PC-3 (cell line): ENCODE measurements around the gene PDZRN4. TPM values are rescaled to one million over a fixed set of nuclear protein-coding genes. Genes with fewer than 3 reads are reported as not detected.
"Not testable (repeated sequence)": the region's sequence is repeated elsewhere in the genome, so short reads cannot be mapped to it uniquely, and the experiment has no call there.

Experiments
- ATAC-seq: fragments of 200-7000 bp; cut with Tn5 transposase; 2 replicates; pipeline ENCODE4 v1.9.1; 2020; ENCODE audit warnings: mild to moderate bottlenecking, moderate library complexity
- BruUV-seq: library from RNA; stranded (reverse); fragments of 400-500 nt; replicated peaks from 2 replicates; lab custom pipeline; 2021; lab: Mats Ljungman, UMichigan
- CTCF ChIA-PET: fragments of 300-600 bp; sonication (Branson Sonifier 250); formaldehyde crosslinking; loops from one replicate; lab custom pipeline; 2022; ENCODE audit warnings: antibody characterized with exemption; lab: Charles Lee
- POLR2A ChIA-PET: fragments of 300-600 bp; sonication (Branson Sonifier 250); formaldehyde crosslinking; loops from one replicate; lab custom pipeline; 2022; ENCODE audit warnings: antibody characterized with exemption; ENCODE audit not compliant: unreplicated experiment; lab: Charles Lee
- DNase-seq: peaks from one replicate; pipeline ENCODE4 v3.0.0-alpha.2; 2015
- H2AFZ ChIP-seq: fragments of 300-600 bp; sonication (generic); 2 replicates; pipeline ENCODE4 v1.6.0; 2016; ENCODE audit warnings: antibody characterized with exemption, low read length
- H3F3A ChIP-seq: fragments of 300-600 bp; sonication (generic); one replicate; pipeline ENCODE4 v1.6.0; 2017; ENCODE audit warnings: antibody characterized with exemption, low read length, control low read depth, mild to moderate bottlenecking; ENCODE audit not compliant: unreplicated experiment
- H3K27ac ChIP-seq: fragments of 300-600 bp; sonication (generic); 2 replicates; pipeline ENCODE4 v1.5.1; 2016; ENCODE audit warnings: mild to moderate bottlenecking, low read length
- H3K27me3 ChIP-seq: fragments of 300-600 bp; sonication (generic); 2 replicates; pipeline ENCODE4 v1.6.1; 2016; ENCODE audit warnings: low read length, mixed read lengths
- H3K36me3 ChIP-seq: fragments of 300-600 bp; sonication (generic); 2 replicates; pipeline ENCODE4 v1.6.1; 2016; ENCODE audit warnings: low read depth, mixed run types, low read length, mixed read lengths
- H3K4me1 ChIP-seq: fragments of 300-600 bp; sonication (generic); 2 replicates; pipeline ENCODE4 v1.5.1; 2016; ENCODE audit warnings: low read length; ENCODE audit not compliant: insufficient read depth
- H3K4me2 ChIP-seq: fragments of 300-600 bp; sonication (generic); 2 replicates; pipeline ENCODE4 v1.6.0; 2016; ENCODE audit warnings: low read length
- H3K4me3 ChIP-seq: fragments of 300-600 bp; sonication (generic); 2 replicates; pipeline ENCODE4 v1.5.1; 2016; ENCODE audit warnings: mild to moderate bottlenecking, low read length, mixed read lengths
- H3K79me2 ChIP-seq: fragments of 300-600 bp; sonication (generic); 2 replicates; pipeline ENCODE4 v1.6.1; 2017; ENCODE audit warnings: low read length, mixed read lengths
- H3K9ac ChIP-seq: fragments of 300-600 bp; sonication (generic); 2 replicates; pipeline ENCODE4 v1.6.0; 2016; ENCODE audit warnings: mild to moderate bottlenecking, low read length
- H3K9me2 ChIP-seq: fragments of 300-600 bp; sonication (generic); replicated peaks from 2 replicates; pipeline ENCODE4 v1.6.1; 2016; ENCODE audit warnings: mixed run types, low read length, mixed read lengths
- H3K9me3 ChIP-seq: fragments of 300-600 bp; sonication (generic); 2 replicates; pipeline ENCODE4 v1.6.1; 2016; ENCODE audit warnings: low read length, mixed read lengths
- H4K20me1 ChIP-seq: fragments of 300-600 bp; sonication (generic); 2 replicates; pipeline ENCODE4 v1.6.1; 2016; ENCODE audit warnings: low read length, mixed read lengths
- EZH2 ChIP-seq: fragments of 300-600 bp; sonication (generic); IDR thresholded peaks from one replicate; pipeline ENCODE4 v1.6.1; 2017; ENCODE audit warnings: antibody characterized with exemption, mild to moderate bottlenecking, low read length; ENCODE audit not compliant: unreplicated experiment
- intact Hi-C: fragments of 100-400 bp; cut with micrococcal nuclease; formaldehyde crosslinking; loops from 2 replicates; pipeline ENCODE4 v1.9.0; 2023
- total RNA-seq: library from RNA; depleted of rRNA; stranded (reverse); fragments of >200 nt; gene quantifications from 2 replicates; pipeline ENCODE4 v1.2.3, GENCODE V29; 2014
- TF ChIP-seq, protein P1 (sequence below): fragments of 300-600 bp; sonication (generic); conservative IDR thresholded peaks from 2 replicates; pipeline ENCODE4 v1.5.1; 2017; ENCODE audit warnings: antibody characterized with exemption, low read depth, mild to moderate bottlenecking, low read length

PDZRN4 gene
- total RNA-seq, 1 experiment from 2014 or later, result not detected

DNA sequence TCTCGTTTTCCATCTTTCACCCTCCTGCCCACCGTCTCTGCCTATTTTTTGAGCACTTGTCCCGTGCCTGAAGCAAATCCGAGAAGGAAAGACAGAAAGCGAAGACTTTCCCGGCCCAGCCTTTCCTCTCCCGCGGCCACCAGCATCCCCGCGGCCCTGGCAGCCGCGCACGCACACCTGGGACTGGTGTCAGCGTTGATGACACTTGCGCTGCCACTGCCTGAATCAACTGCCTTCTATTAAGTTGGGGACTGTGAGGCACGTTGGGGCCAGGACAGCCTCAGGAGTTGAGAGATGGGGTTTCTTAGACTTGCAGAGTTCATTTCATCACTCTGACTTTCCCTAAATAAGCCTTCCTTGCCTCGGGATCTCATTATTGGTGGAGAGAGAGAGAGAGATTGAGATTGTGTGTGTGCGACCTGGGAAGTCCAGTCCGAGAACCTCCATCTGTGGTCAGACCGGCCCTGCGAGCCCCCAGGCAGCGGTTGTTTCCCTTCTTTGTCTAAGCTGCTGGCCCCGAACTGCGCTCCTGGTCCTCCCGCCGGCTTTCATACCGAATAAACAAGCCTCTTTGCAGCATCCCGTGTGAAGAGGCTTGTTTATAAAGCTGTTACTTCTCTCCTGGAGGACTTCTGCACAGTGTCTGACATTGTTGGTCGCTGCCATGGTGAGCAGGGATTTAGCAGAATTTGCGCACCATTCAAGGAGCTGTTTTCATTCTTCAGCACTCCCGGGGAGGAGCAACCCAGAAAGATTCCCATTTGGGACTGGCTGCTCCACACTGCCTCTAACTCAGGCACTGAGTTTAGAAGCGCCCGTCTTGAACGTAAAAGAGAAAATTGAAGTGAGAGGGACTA, 1.5 kb downstream of the PDZRN4 start:
- no peaks in the 10 kb centered on the region for H4K20me1 ChIP-seq
- BruUV-seq, result no TSS peak
- DNase-seq (no peak), ATAC-seq (no peak)
- intact Hi-C loops, result loop anchor here (5.0 kb wide), 1 partner anchor 833 kb away; no protein-coding TSS in a partner anchor
- H3K79me2 ChIP-seq, result no peaks in the 10 kb centered on the region
- H3K27me3 ChIP-seq, result peaks cover 54% of the 10 kb centered on the region
- H3K9ac ChIP-seq, result no peak overlapping the region
- no peaks in the 10 kb centered on the region for H3K4me1 ChIP-seq
- POLR2A ChIA-PET, result no interaction called here
- H2AFZ ChIP-seq, result 0 out of 2 replicates have a peak overlapping the region, but pooled peaks have one; percentile 15
- TF ChIP-seq, protein P1, sequence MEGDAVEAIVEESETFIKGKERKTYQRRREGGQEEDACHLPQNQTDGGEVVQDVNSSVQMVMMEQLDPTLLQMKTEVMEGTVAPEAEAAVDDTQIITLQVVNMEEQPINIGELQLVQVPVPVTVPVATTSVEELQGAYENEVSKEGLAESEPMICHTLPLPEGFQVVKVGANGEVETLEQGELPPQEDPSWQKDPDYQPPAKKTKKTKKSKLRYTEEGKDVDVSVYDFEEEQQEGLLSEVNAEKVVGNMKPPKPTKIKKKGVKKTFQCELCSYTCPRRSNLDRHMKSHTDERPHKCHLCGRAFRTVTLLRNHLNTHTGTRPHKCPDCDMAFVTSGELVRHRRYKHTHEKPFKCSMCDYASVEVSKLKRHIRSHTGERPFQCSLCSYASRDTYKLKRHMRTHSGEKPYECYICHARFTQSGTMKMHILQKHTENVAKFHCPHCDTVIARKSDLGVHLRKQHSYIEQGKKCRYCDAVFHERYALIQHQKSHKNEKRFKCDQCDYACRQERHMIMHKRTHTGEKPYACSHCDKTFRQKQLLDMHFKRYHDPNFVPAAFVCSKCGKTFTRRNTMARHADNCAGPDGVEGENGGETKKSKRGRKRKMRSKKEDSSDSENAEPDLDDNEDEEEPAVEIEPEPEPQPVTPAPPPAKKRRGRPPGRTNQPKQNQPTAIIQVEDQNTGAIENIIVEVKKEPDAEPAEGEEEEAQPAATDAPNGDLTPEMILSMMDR, result no peak
- peak; percentile 67 for TF ChIP-seq EZH2
- no peak overlapping the region for H3K4me2 ChIP-seq
- H3K4me3 ChIP-seq, result no peak overlapping the region
- H3K27ac ChIP-seq, result no peak overlapping the region
- no peaks in the 10 kb centered on the region for H3K9me3 ChIP-seq
- H3F3A ChIP-seq, result no peaks in the 10 kb centered on the region
- H3K36me3 ChIP-seq, result no peaks in the 10 kb centered on the region
- no peaks in the 10 kb centered on the region for H3K9me2 ChIP-seq
- CTCF ChIA-PET, result no interaction called here

DNA sequence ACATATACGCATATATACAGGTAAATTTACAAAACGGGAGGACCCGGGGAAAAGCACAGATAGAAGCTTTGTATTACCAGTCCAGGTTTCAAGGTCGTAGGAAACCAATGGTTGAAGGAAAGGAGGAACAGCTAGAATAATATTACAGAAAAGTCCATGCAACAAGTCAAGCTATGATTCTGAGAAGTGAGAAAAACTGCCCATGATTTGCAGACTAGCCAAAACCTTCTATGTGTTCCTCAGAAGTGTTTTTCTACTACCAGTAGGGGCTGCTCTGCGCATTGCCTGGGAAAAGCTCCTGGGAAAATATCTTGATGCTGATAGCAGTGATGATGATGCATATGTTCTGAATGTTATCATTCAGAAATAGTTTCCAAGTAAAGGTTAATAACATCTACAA, 2.2 kb downstream of the PDZRN4 start:
- DNase-seq (peak; percentile 44), ATAC-seq (0 out of 2 replicates have a peak, but pooled peaks have one; percentile 53)
- intact Hi-C loops, result loop anchor here (5.0 kb wide), 1 partner anchor 832 kb away; no protein-coding TSS in a partner anchor
- Histone ChIP-seq H3F3A (no peaks in the 10 kb centered on the region), H3K27ac (no peak overlapping the region), H4K20me1 (no peaks in the 10 kb centered on the region), H3K9ac (no peak overlapping the region), H3K79me2 (no peaks in the 10 kb centered on the region), H3K4me2 (no peak overlapping the region), H3K4me3 (no peak overlapping the region), H3K9me3 (no peaks in the 10 kb centered on the region), H3K4me1 (no peaks in the 10 kb centered on the region), H3K36me3 (no peaks in the 10 kb centered on the region), H3K27me3 (peaks cover 59% of the 10 kb centered on the region), H2AFZ (no peak overlapping the region), H3K9me2 (no peaks in the 10 kb centered on the region)
- ChIA-PET POLR2A (no interaction called here), CTCF (no interaction called here)
- TF ChIP-seq, protein P1, result peak; percentile 59
- TF ChIP-seq EZH2, result no peak
- BruUV-seq, result no TSS peak

DNA sequence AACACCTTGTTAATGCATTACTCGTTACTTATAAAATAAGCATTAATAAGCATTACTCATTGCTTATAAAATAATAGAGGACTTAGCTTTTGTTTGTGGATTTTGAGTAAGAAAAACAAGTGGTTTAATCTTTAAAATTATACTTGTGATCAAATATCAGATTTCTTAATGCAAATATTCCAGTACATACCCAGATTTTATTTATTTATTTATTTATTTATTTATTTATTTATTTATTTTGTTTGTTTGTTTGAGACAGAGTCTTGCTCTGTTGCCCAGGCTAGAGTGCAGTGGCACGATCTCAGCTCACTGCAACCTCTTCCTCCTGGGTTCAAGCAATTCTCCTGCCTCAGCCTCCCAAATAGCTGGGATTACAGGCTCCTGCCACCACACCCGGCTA, 3.4 kb downstream of the PDZRN4 start:
- H3K4me1 ChIP-seq, H4K20me1 ChIP-seq, H3K36me3 ChIP-seq, H3K9me3 ChIP-seq, POLR2A ChIA-PET, H3F3A ChIP-seq, DNase-seq, H2AFZ ChIP-seq, ATAC-seq, H3K4me2 ChIP-seq, H3K9ac ChIP-seq, H3K79me2 ChIP-seq, H3K4me3 ChIP-seq, BruUV-seq, CTCF ChIA-PET, H3K9me2 ChIP-seq, H3K27ac ChIP-seq: not testable (repeated sequence)
- peaks cover 70% of the 10 kb centered on the region for H3K27me3 ChIP-seq
- intact Hi-C loops, result loop anchor here (5.0 kb wide), 1 partner anchor 831 kb away; no protein-coding TSS in a partner anchor
